Measurements from ENCODE around the gene VPS9D1.
A peak's percentile ranks its signal among the peaks of the same experiment; 100 is the strongest.
"Not testable (repeated sequence)": the region's sequence is repeated elsewhere in the genome, so short reads cannot be mapped to it uniquely, and the experiment has no call there.

VPS9D1 gene

DNA sequence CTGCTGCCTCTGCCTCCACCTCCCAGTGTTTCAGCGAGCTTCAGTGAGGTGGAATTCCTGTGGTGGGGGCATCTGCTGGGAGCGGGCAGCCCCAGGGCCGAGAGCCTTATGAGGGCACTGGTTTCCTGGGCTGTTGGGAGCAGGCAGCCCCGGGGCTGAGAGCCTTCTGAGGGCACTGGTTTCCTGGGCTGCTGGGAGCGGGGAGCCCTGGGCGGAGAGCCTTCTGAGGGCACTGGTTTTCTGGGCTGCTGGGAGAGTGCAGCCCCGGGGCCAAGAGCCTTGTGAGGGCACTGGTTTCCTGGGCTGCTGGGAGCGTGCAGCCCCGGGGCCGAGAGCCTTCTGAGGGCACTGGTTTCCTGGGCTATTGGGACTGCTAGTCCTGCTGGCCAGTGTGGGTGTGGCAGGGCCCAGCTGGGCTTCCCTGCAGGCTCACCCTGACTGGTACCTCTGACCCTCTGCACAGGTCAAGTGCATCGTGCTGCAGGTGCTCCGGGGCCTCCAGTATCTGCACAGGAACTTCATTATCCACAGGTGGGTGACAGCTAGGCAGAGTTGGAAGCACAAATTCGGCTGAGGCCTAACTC is 28.6 kb downstream of the VPS9D1 start:
- DNase-seq, result no peak

- DNase-seq, result no peak
These were observed 29.3 kb downstream of the VPS9D1 start for GRCh38 chr16:89691231-89691985.

DNA sequence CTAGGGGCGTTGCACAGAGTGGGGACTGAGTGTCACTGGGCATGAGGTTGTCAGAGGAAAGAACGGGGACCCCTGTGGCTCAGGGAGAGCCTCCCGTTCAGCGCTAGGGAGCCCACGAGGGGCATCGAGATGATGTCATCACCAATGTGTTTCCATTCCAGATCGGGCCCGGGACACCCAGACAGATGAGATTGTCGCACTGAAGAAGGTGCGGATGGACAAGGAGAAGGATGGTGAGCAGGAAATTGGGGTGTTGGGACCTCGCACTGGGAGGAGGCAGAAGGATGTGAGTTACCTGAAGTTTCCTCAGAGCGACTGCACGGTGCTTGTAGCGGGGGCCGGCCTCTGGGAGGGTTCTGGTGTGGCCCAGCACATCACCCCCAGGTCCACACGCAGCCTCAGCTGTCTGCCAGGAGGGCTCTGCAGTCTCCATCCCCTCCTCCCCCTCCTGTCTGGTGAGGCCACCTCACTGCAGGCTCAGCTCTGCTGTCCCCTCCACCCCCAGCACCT is 30.3 kb downstream of the VPS9D1 start:
- DNase-seq, result no peak

DNA sequence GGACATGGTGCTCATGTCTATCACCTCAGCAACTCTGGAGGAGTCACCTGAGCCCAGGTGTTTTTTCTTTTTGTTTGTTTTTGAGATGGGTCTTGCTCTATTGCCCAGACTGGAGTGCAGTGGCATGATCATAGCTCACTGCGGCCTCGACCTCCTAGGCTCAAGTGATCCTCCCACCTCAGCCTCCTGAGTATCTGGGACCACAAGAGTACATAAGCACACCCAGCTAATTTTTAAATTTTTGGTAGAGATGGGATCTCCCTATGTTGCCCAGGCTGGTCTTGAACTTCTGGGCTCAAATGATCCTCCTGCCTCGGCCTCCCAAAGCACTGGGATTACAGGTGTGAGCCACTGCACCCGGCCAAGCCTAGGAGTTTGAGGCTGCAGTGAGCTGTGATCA is 31.1 kb downstream of the VPS9D1 start:
- not testable (repeated sequence) for DNase-seq

DNA sequence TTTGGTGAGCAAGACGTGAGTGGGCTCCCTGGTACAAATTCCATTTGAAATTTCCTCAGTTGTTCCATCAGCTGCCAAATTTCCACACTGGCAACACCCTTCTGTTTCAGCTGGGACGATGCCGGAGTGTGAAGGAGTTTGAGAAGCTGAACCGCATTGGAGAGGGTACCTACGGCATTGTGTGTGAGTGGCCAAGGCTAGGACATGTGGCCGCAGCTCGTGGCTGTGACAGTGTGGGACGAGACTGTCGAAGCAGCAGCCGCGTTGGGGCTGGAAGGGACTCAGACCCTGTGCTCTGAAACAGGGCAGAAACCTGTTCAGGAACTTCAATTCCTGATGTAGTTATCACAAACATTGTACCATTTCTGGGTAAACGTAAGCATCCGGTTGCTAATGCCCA is 31.6 kb downstream of the VPS9D1 start:
- DNase-seq, result no peak

DNA sequence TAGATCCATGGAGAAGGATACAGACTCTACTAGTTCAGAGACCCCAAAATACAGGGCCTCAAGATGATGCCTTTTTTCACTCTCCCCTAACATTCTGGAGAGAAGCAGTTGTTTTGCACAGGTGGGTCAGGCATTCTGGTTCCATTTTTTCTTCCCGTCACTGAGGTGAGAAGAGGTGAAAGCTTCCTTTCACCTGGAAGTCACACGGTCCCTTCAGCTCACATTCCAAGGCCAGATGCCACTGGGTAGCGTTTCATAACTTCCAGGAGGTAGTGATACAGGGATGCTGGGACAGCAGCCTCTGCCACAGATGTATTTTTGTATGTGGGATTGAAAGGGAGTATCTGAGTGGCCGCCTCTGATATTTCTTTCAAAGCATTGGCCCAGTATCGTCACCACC is 32.3 kb downstream of the VPS9D1 start:
- no peak for DNase-seq

DNA sequence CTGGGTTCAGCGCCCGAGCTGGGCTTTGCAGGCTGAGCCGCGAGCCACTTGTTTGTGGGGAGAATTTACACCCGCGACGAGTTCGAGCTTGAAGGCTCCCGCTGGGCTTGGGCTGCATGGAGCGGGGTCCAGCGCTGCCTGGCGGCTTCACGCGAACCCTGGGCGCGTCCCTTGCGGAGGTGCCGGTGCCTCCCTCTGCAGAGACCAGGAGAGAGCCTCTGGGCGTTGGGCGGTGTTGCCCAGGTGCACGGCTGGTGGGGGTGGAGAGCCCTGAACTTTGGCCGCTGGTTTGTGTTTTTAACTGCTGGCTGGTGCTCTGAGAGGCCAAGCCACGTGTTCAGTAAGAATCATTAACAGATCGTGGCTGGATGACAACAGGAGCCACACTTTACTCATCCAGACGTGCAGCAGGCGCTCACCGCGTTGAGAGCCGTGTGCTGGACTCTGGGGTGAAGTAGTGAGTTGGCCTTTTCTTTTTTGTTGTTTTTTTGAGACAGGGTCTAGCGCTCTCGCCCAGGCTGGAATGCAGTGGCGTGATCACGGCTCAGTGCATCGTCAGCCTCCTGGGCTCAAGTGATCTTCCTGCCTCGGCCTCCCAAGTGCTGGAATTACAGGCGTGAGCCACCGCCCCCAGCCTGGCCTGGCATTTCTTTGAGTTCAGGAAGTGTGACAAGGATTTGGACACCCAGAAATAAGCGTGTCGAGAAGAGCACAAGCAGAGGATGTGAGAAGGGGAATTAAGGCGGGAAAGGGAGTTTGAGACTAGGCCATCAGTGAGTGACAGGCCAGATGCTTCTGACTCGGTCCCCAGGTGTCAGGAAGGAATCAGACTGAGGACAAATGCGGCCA is 33.4 kb downstream of the VPS9D1 start:
- peak; percentile 72 for DNase-seq

GRCh38 chr16:89686520-89687091 is 34.1 kb downstream of the VPS9D1 start, which contains the start of gene CDK10:
Gene CDK10 (plus strand): TSS chr16:89686689. CDS start chr16:89686711, 22 bp downstream.
- DNase-seq, result peak; percentile 97

DNA sequence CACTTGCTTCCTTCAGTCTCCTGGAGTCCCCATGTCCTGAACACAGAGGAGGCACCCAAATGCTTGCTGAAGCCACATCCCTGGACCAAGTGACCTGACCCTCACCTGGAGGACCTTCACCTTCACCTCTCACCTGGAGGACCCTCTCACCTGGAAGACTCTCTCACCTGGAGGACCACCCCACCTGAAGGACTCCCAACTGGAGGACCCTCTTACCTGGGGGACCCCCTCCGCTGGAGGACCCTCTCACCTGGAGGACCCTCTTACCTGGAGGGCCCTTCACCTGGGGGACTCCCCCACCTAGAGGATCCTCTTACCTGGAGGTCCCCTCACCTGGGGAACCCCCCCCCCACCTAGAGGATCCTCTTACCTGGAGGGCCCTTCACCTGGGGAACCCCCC is 34.8 kb downstream of the VPS9D1 start:
- DNase-seq, result no peak

- DNase-seq, result no peak
These were observed 42.4 kb downstream of the VPS9D1 start for GRCh38 chr16:89678258-89678657.

DNA sequence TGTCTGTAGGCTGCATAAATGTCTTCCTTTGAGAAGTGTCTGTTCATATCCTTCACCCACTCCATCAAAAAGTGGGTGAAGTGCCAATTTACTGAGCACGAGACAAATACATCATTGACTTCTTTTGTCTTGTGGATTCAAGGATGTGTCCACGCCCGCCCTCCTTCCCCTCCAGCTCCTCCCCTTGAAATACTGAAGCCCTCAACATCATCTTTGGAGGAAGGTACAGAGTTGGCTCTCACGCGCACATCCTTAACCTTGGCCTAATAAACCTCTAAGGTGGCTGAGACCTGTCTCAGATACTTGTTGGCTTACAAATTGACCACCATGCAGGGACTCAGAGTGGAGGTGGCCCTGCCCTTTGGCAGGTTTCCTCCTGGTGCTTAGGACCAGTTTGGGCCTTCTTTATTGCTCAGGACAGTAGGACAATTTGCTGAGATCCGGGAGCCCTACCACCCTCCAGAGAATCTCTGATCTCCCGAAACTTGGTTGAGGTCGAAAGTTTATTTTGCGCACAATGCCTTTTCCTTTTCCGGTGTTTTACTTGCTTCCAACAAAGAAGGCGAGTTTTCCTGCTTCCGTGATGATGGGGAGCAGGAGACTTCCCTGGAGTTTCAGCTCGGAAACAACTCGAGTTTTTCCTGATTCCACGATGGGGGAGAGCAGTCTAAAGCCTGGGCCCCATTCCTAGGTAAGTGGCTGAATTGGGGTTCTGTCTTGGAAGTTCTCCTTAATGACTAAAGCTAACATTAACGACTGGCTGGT is 48.3 kb downstream of the VPS9D1 start:
- no peak for DNase-seq

DNA sequence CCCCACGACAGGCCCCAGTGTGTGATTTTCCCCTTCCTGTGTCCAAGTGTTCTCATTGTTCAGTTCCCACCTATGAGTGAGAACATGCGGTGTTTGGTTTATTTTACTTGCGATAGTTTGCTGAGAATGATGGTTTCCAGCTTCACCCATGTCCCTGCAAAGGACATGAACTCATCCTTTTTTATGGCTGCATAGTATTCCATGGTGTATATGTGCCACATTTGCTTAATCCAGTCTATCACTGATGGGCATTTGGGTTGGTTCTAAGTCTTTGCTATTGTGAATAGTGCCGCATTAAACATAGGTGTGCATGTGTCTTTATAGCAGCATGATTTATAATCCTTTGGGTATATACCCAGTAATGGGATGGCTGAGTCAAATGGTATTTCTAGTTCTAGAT is 49.1 kb downstream of the VPS9D1 start:
- DNase-seq, result not testable (repeated sequence)

DNA sequence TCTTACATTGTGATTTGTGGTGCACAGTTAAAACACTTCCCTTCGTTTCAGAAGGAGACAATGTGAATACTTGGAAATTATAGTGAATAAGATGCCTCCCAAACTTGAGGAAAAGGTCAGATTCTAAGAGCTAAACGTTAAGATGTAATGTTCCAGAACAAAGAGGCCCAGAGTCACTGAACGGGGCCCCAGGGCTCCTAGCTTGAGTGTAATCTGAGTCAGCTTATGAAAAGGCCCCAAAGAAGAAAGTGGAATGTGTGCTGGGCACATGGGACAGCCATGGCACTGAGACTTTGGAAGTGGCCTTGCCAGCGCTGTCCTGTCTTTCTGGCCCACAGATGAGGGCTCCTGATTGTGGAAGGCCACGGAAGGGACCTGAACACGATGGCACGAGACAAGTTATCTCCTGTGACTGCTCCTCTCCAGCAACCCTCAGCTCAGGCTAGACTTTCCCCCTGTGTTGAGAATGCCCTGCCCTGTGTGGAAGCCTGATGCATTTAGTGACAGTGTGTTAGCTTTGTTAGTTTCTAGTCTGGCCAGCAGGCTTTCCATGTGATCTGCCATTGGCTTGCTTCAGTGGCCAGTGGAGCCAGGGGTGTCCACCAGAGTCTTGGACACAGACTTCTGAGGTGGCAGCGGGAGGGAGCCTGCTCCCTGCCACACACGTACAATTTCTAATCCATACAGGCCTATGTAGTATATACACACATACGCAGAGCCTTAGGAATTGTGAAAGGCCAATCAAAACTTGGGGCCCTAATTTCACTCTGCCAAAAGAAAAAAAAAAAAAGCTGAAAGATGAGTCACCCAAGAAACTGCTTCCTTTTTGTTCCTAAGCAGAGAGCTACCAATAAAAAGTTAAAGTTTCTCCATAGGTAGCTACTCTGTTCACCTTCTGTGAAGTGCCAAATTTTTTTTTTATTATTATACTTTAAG is 49.9 kb downstream of the VPS9D1 start:
- DNase-seq, result no peak

GRCh38 chr16:89669755-89670154 is 50.9 kb downstream of the VPS9D1 start:
- DNase-seq, result no peak

GRCh38 chr16:89668790-89669158 is 51.9 kb downstream of the VPS9D1 start:
- DNase-seq, result no peak

DNA sequence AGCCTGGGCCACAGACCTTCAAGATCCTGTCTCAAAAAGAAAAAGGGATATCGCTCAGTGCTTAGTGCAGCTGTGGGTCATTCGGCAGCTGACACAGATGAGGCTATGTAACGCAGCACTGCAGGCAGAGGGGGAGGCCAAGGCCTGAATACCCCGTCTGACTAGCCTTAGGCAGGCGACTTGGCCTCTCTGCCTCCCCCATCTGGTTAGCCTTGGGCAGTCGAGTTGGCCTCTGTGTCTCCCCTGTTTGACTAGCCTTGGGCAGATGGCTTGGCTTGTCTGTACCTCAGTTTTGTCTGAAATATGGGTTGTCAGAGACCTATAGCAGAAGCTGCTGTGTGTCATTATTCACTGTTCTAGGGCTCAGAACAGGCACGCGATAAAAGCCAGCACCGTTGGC is 53.1 kb downstream of the VPS9D1 start:
- no peak for DNase-seq

DNA sequence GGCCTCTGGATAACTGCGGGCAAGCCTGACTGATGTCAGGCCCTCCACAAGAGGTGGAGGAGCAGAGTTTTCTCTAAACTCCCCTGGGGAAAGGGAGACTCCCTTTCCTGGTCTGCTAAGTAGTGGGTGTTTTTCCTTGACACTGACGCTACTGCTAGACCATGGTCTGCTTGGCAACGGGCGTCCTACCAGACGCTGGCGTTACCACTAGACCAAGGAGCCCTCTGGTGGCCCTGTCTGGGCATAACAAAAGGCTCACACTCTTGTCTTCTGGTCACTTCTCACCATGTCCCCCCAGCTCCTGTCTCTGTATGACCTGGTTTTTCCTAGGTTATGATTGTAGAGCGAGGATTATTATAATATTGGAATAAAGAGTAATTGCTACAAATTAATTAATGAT is 53.7 kb downstream of the VPS9D1 start:
- not testable (repeated sequence) for DNase-seq

GRCh38 chr16:89664238-89664637 is 56.5 kb downstream of the VPS9D1 start:
- not testable (repeated sequence) for DNase-seq

DNA sequence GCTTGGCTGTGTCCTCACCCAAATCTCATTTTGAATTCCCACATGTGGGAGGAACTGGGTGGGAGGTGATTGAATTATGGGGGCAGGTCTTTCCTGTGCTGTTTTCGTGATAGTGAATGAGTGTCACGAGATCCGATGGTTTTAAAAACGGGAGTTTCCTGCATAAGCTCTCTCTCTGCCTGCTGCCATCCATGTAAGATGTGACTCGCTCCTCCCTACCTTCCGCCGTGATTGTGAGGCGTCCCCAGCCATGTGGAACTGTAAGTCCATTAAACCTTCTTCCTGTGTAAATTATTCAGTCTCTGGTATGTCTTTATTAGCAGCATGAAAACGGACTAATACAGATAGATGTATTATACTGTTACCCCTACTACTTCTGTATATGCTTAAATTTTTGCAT is 59.5 kb downstream of the VPS9D1 start:
- no peak for DNase-seq

DNA sequence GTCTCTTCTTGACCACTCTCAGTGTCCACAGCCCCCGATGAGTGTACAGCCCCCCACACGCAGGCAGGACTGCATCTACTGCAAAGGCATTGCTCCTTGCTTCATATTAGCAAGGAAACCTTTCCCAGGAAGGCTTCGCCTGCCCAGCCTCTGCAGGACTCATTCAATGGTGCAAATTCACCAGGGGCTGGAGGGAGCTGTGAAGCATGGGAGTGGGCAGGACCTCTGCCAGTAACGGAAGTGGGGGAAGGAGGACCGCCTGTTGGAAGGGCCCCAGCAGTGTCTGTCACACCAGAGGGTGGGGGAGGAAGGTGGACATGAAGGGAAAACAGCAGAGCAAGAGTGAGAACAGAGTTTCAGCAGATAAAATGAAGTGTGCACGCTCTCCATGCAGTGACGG is 60.6 kb downstream of the VPS9D1 start:
- DNase-seq, result no peak

GRCh38 chr16:89658221-89658879 is 62.3 kb downstream of the VPS9D1 start:
- peak; percentile 73 for DNase-seq

All from activated effector memory CD4-positive, alpha-beta T cell treated with anti-CD3 and anti-CD28 coated beads, Interleukin-2, amount 50 U/mL, for 16 hours (primary cell).